ENCODE measurements around the gene NFIC.
"Not testable (repeated sequence)": the region's sequence is repeated elsewhere in the genome, so short reads cannot be mapped to it uniquely, and the experiment has no call there.

NFIC gene

GRCh38 chr19:3506384-3507340 lies 140.3 kb downstream of the NFIC start:
- FAIRE-seq (no peak), DNase-seq (ENCODE audit: low spot score) (no peak)

GRCh38 chr19:3507371-3508120 lies 141.2 kb downstream of the NFIC start:
- DNase-seq (ENCODE audit: low spot score), result no peak
- no peak for FAIRE-seq

GRCh38 chr19:3508121-3508661 lies 141.8 kb downstream of the NFIC start:
- not testable (repeated sequence) for DNase-seq (ENCODE audit: low spot score); FAIRE-seq

GRCh38 chr19:3508771-3509535 lies 142.6 kb downstream of the NFIC start:
- DNase-seq (ENCODE audit: low spot score) (peak; percentile 27), FAIRE-seq (no peak)

GRCh38 chr19:3509566-3509989 lies 143.2 kb downstream of the NFIC start:
- DNase-seq (ENCODE audit: low spot score) (peak; percentile 81), FAIRE-seq (peak; percentile 79)

- DNase-seq (ENCODE audit: low spot score) (no peak), FAIRE-seq (no peak)
These were observed 144.3 kb downstream of the NFIC start for GRCh38 chr19:3510727-3511126.

GRCh38 chr19:3511506-3512251 lies 145.3 kb downstream of the NFIC start:
- FAIRE-seq (no peak), DNase-seq (ENCODE audit: low spot score) (no peak)

- FAIRE-seq, result no peak
- no peak for DNase-seq (ENCODE audit: low spot score)
These were observed 146.3 kb downstream of the NFIC start for GRCh38 chr19:3512562-3513228.

GRCh38 chr19:3513229-3514140 lies 147.1 kb downstream of the NFIC start:
- FAIRE-seq, result no peak
- DNase-seq (ENCODE audit: low spot score), result no peak

- DNase-seq (ENCODE audit: low spot score) (no peak), FAIRE-seq (no peak)
These were observed 148.5 kb downstream of the NFIC start for GRCh38 chr19:3514930-3515329.

- DNase-seq (ENCODE audit: low spot score), result no peak
- FAIRE-seq, result no peak
These were observed 149.6 kb downstream of the NFIC start for GRCh38 chr19:3515891-3516422.

- DNase-seq (ENCODE audit: low spot score), result no peak
- no peak for FAIRE-seq
These were observed 150.4 kb downstream of the NFIC start for GRCh38 chr19:3516675-3517207.

- no peak for FAIRE-seq
These were observed 151.3 kb downstream of the NFIC start for GRCh38 chr19:3517638-3518037.

GRCh38 chr19:3518255-3518654 lies 151.9 kb downstream of the NFIC start:
- FAIRE-seq (no peak), DNase-seq (ENCODE audit: low spot score) (no peak)

More at GRCh38 chr19:3517638-3518037, 151.3 kb downstream of the NFIC start:
- no peak for DNase-seq (ENCODE audit: low spot score)

GRCh38 chr19:3518659-3519058 lies 152.3 kb downstream of the NFIC start:
- FAIRE-seq (no peak), DNase-seq (ENCODE audit: low spot score) (no peak)

Data from RCC 7860 (cell line).